Panc1 (cell line): ENCODE data around the gene EDDM13. TPM values are rescaled to one million over a fixed set of nuclear protein-coding genes. Genes with fewer than 3 reads are reported as not detected.
"Not testable (repeated sequence)": the region's sequence is repeated elsewhere in the genome, so short reads cannot be mapped to it uniquely, and the experiment has no call there.

Source experiments
- ATAC-seq: fragments of 200-7000 bp; cut with Tn5 transposase; 2 replicates; pipeline ENCODE4 v1.9.1; 2020; ENCODE audit warnings: mild to moderate bottlenecking, moderate library complexity
- BruUV-seq: library from RNA; stranded (reverse); fragments of 400-500 nt; replicated peaks from 2 replicates; lab custom pipeline; 2021; lab: Mats Ljungman, UMichigan
- CTCF ChIA-PET: fragments of 300-600 bp; sonication (Branson Sonifier 250); formaldehyde crosslinking; loops from one replicate; lab custom pipeline; 2022; ENCODE audit warnings: antibody characterized with exemption; lab: Charles Lee
- POLR2A ChIA-PET: fragments of 300-600 bp; sonication (Branson Sonifier 250); formaldehyde crosslinking; loops from one replicate; lab custom pipeline; 2022; ENCODE audit warnings: antibody characterized with exemption; lab: Charles Lee
- DNase-seq: peaks from one replicate; pipeline ENCODE4 v3.0.0-alpha.2; 2010; ENCODE audit warnings: low read depth, low spot score
- H3K27ac ChIP-seq: 2 replicates; pipeline ENCODE4 v1.5.1; 2011; ENCODE audit warnings: mild to moderate bottlenecking, low read length, inconsistent platforms
- H3K27me3 ChIP-seq: fragments of 200-500 bp; sonication (Bioruptor generic); 2 replicates; pipeline ENCODE4 v1.6.0; 2014; ENCODE audit warnings: low read length, inconsistent platforms; ENCODE audit not compliant: control insufficient read depth, insufficient read depth
- H3K36me3 ChIP-seq: fragments of 200-500 bp; sonication (Bioruptor generic); 2 replicates; pipeline ENCODE4 v1.5.1; 2014; ENCODE audit warnings: inconsistent platforms, mild to moderate bottlenecking, low read length, moderate library complexity; ENCODE audit not compliant: control insufficient read depth, insufficient read depth
- H3K4me1 ChIP-seq: 2 replicates; pipeline ENCODE4 v1.5.1; 2011; ENCODE audit warnings: inconsistent platforms, mild to moderate bottlenecking, low read length, moderate library complexity; ENCODE audit not compliant: control insufficient read depth, insufficient read depth
- H3K4me3 ChIP-seq, 2 experiments: 2 replicates each; pipeline ENCODE4 v1.5.1; 2011 to 2012; ENCODE audit warnings: low read depth in 2 of 2, low read length in 2 of 2, mild to moderate bottlenecking in 2 of 2, inconsistent platforms in 1 of 2, moderate library complexity in 1 of 2
- H3K9me3 ChIP-seq: fragments of 200-500 bp; sonication (Bioruptor generic); 2 replicates; pipeline ENCODE4 v1.5.1; 2014; ENCODE audit warnings: low read depth, mild to moderate bottlenecking, inconsistent platforms, low read length, moderate library complexity; ENCODE audit not compliant: control insufficient read depth, insufficient read depth
- CTCF ChIP-seq: fragments of 450-650 bp; IDR thresholded peaks from 2 replicates; pipeline ENCODE4 v1.5.1; 2017; ENCODE audit warnings: mild to moderate bottlenecking
- POLR2AphosphoS5 ChIP-seq: IDR thresholded peaks from 2 replicates; pipeline ENCODE4 v1.6.1; 2012; ENCODE audit warnings: mild to moderate bottlenecking, low read depth, low read length, moderate library complexity
- SIN3A ChIP-seq: IDR thresholded peaks from 2 replicates; pipeline ENCODE4 v1.6.1; 2012; ENCODE audit warnings: low read depth, mild to moderate bottlenecking, low read length, moderate library complexity, borderline replicate concordance; ENCODE audit not compliant: insufficient read depth
- TCF7L2 ChIP-seq: IDR thresholded peaks from 2 replicates; pipeline ENCODE4 v1.6.1; 2011; ENCODE audit warnings: mild to moderate bottlenecking, low read depth, low read length, inconsistent platforms
- in situ Hi-C: cut with HindIII; loops from 2 replicates; pipeline ENCODE4 v1.10.0; 2016; ENCODE audit warnings: low sequenced_read_pairs, low pct_unique_long_range_greater_than_20kb
- intact Hi-C: fragments of 100-400 bp; cut with micrococcal nuclease; formaldehyde crosslinking; loops from one replicate; pipeline ENCODE4 v1.10.0; 2022; ENCODE audit not compliant: unreplicated experiment
- total RNA-seq: library from RNA; stranded (reverse); gene quantifications from one replicate; pipeline ENCODE4 v1.2.1, GENCODE V29; 2021; ENCODE audit not compliant: unreplicated experiment
- TF ChIP-seq, protein P1 (sequence below), 2 experiments: IDR thresholded peaks; 2 replicates each; pipeline ENCODE4 v1.6.1; 2011 to 2012; ENCODE audit warnings: low read depth in 2 of 2, control low read depth in 1 of 2, low read length in 1 of 2, mild to moderate bottlenecking in 1 of 2, moderate library complexity in 1 of 2; ENCODE audit not compliant: insufficient read depth in 1 of 2

EDDM13 gene
- total RNA-seq, 1 experiment from 2014 or later, result not detected

- H3K4me3 ChIP-seq, in situ Hi-C loops, ATAC-seq, H3K27ac ChIP-seq, H3K9me3 ChIP-seq, H3K36me3 ChIP-seq, POLR2A ChIA-PET, BruUV-seq, H3K27me3 ChIP-seq, H3K4me1 ChIP-seq, DNase-seq, CTCF ChIA-PET, intact Hi-C loops: not testable (repeated sequence)
Observed at GRCh38 chr19:56307062-56307461, 34.5 kb downstream of the EDDM13 start.

- CTCF ChIA-PET, result no interaction called here
- peaks cover 3% of the 10 kb centered on the region; the same call in 1 of the 2 replicates for H3K4me1 ChIP-seq
- POLR2A ChIA-PET, result no interaction called here
- ATAC-seq (no peak), DNase-seq (no peak)
- BruUV-seq, result no TSS peak
- H3K27me3 ChIP-seq, result no peaks in the 10 kb centered on the region
- no peaks in the 10 kb centered on the region for H3K9me3 ChIP-seq
- H3K36me3 ChIP-seq, result peaks cover 5% of the 10 kb centered on the region; the same call in 1 of the 2 replicates
- intact Hi-C loops, result no loop called here
- in situ Hi-C loops, result no loop called here
- H3K27ac ChIP-seq, result no peak overlapping the region
- no peak overlapping the region for H3K4me3 ChIP-seq
- TF ChIP-seq TCF7L2, result no peak
- TF ChIP-seq POLR2AphosphoS5, result no peak
- TF ChIP-seq, protein P1, sequence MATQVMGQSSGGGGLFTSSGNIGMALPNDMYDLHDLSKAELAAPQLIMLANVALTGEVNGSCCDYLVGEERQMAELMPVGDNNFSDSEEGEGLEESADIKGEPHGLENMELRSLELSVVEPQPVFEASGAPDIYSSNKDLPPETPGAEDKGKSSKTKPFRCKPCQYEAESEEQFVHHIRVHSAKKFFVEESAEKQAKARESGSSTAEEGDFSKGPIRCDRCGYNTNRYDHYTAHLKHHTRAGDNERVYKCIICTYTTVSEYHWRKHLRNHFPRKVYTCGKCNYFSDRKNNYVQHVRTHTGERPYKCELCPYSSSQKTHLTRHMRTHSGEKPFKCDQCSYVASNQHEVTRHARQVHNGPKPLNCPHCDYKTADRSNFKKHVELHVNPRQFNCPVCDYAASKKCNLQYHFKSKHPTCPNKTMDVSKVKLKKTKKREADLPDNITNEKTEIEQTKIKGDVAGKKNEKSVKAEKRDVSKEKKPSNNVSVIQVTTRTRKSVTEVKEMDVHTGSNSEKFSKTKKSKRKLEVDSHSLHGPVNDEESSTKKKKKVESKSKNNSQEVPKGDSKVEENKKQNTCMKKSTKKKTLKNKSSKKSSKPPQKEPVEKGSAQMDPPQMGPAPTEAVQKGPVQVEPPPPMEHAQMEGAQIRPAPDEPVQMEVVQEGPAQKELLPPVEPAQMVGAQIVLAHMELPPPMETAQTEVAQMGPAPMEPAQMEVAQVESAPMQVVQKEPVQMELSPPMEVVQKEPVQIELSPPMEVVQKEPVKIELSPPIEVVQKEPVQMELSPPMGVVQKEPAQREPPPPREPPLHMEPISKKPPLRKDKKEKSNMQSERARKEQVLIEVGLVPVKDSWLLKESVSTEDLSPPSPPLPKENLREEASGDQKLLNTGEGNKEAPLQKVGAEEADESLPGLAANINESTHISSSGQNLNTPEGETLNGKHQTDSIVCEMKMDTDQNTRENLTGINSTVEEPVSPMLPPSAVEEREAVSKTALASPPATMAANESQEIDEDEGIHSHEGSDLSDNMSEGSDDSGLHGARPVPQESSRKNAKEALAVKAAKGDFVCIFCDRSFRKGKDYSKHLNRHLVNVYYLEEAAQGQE (IDR thresholded peaks at IDR 0.05; ENCODE audit: insufficient read depth in 1 of 2, low read depth in 2 of 2, low read length in 1 of 2), result no peak
- no peak for TF ChIP-seq CTCF
- no peak for TF ChIP-seq SIN3A
Observed at GRCh38 chr19:56308792-56309191, 36.2 kb downstream of the EDDM13 start.

DNA sequence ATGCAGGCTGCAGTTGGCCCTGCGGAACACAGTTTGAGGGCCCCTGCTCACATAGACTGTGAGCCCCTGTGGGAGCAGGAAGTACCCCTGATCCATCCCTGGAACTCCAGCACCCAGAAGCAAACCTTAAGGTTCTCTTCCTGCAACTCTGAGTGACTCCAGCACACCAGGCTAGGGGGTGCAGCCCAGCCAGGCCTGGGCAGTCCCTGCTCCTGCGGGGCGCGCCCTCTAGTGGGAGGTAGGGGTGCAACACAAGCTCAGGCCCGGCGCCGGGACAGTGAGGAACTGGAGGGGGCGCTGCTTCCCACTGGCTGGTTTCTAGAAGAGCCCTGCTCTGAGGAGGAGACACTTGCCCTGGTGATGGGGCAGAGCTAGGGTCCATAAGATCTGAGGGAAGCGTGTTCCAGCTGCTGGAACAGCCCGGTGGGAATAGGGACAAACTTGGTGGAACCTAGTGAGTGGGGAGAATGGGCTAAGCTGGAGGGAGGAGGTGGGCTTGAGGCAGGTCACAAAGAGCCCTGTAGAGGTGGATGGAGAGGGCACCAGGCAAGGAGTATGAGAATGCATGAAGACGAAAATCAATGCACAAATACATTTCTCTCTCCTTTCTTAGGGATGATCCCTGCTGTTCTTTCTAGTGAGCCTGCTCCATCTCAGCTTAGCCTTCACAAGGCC lies 37.1 kb downstream of the EDDM13 start:
- Histone ChIP-seq H3K36me3 (peaks cover 5% of the 10 kb centered on the region; the same call in 1 of the 2 replicates), H3K4me1 (peaks cover 5% of the 10 kb centered on the region; the same call in 1 of the 2 replicates), H3K27me3 (no peaks in the 10 kb centered on the region), H3K4me3 (no peak overlapping the region), H3K9me3 (no peaks in the 10 kb centered on the region), H3K27ac (no peak overlapping the region)
- intact Hi-C loops, result no loop called here
- POLR2A ChIA-PET, result no interaction called here
- ATAC-seq (peak; percentile 83), DNase-seq (no peak)
- in situ Hi-C loops, result no loop called here
- CTCF ChIA-PET, result interaction anchor here (0.5 to 1.8 kb wide), 14 partner anchors 11 to 1184 kb away, joined by 3 to 17 read pairs (median 4); no protein-coding TSS in a partner anchor
- TF ChIP-seq SIN3A (no peak), CTCF (peak; percentile 100), TCF7L2 (no peak)
- BruUV-seq, result no TSS peak
